ENCODE data around the gene HSH2D. TPM values are rescaled to one million over a fixed set of nuclear protein-coding genes. Genes with fewer than 3 reads are reported as not detected.

HSH2D gene
- total and polyA plus RNA-seq, 2 of the 13 experiments (the other 11 are each of a cell fraction or from before 2014, with no cell fraction given), result 0.69 to 3.2 TPM

GRCh38 chr19:16127080-16127479 is 16.4 kb upstream of the HSH2D start:
- no peak overlapping the region for H3K4me3 ChIP-seq (replicated peaks in 1 of 3; ENCODE audit: insufficient read depth in 1 of 3, low read depth in 2 of 3, low read length in 3 of 3)
- H3K27me3 ChIP-seq (ENCODE audit: control insufficient read depth in 1 of 2, insufficient read depth in 2 of 2, low read length in 2 of 2), result no peaks in the 10 kb centered on the region
- in situ Hi-C loops (cut with HindIII; ENCODE audit: extremely low pct_ligation_motif_present, low pct_unique_long_range_greater_than_20kb) (no loop called here), intact Hi-C loops (cut with micrococcal nuclease; ENCODE audit: unreplicated experiment) (no loop called here)
- TF ChIP-seq ZNF143 (CRISPR knock-in tag; IDR thresholded peaks at IDR 0.05) (no peak), ZNF768 (CRISPR knock-in tag; IDR thresholded peaks at IDR 0.05) (peak; percentile 91)
- H3K79me2 ChIP-seq (ENCODE audit: insufficient read depth, low read length), result no peaks in the 10 kb centered on the region
- no peak overlapping the region for H2AFZ ChIP-seq (ENCODE audit: low read length)
- no peak for DNase-seq (ENCODE audit: low spot score)
- no peaks in the 10 kb centered on the region for H3K4me1 ChIP-seq (ENCODE audit: insufficient read depth, low read length)
- peaks cover 41 to 80% of the 10 kb centered on the region in 2 experiments; a peak in 4 of 5 replicates for H3K36me3 ChIP-seq (replicated peaks in 1 of 2; ENCODE audit: control insufficient read depth in 1 of 2, insufficient read depth in 2 of 2, low read length in 2 of 2)
- ChIA-PET POLR2A (interaction anchor here (1.1 kb wide), 1 partner anchor 16 kb away, joined by 3 read pairs; the partner anchor contains the start of gene HSH2D), CTCF (ENCODE audit: low intra/inter-chr PET ratio, low total read pairs) (no interaction called here)
- H3K27ac ChIP-seq (ENCODE audit: extremely low read length, insufficient read depth, low read length), result no peak overlapping the region
- H3K9ac ChIP-seq (ENCODE audit: insufficient read depth, low read depth, low read length), result no peak overlapping the region
- ATAC-seq, result no peak
- no peaks in the 10 kb centered on the region for H4K20me1 ChIP-seq (ENCODE audit: insufficient read depth, low read length)
- no peak overlapping the region for H3K4me2 ChIP-seq (ENCODE audit: low read depth, low read length)
- BruUV-seq (replicated peaks), result no TSS peak
- no peaks in the 10 kb centered on the region for H3K9me3 ChIP-seq (ENCODE audit: low read length)
- 92% methylated on average over 10 of the region's 11 CpGs for WGBS (ENCODE audit: low lambda C conversion rate)
- FAIRE-seq, result no peak

- H3K36me3 ChIP-seq (replicated peaks in 1 of 2; ENCODE audit: control insufficient read depth in 1 of 2, insufficient read depth in 2 of 2, low read length in 2 of 2), result peaks cover 41 to 80% of the 10 kb centered on the region in 2 experiments; a peak in 4 of 5 replicates
- H3K27me3 ChIP-seq (ENCODE audit: control insufficient read depth in 1 of 2, insufficient read depth in 2 of 2, low read length in 2 of 2), result no peaks in the 10 kb centered on the region
- FAIRE-seq (no peak), DNase-seq (ENCODE audit: low spot score) (no peak), ATAC-seq (no peak)
- H3K4me3 ChIP-seq (replicated peaks in 1 of 3; ENCODE audit: insufficient read depth in 1 of 3, low read depth in 2 of 3, low read length in 3 of 3), result no peak overlapping the region
- H3K79me2 ChIP-seq (ENCODE audit: insufficient read depth, low read length), result no peaks in the 10 kb centered on the region
- CTCF ChIA-PET (ENCODE audit: low intra/inter-chr PET ratio, low total read pairs), result no interaction called here
- WGBS (ENCODE audit: low lambda C conversion rate), result 97% methylated on average over 11 of the region's 21 CpGs
- TF ChIP-seq RBFOX2 (IDR thresholded peaks at IDR 0.05; ENCODE audit: low read depth, low read length) (peak; percentile 39; the same call in 1 of the 2 replicates), CHD4 (IDR thresholded peaks at IDR 0.05; ENCODE audit: borderline replicate concordance, low read length) (no peak), AGO2 (optimal IDR thresholded peaks at IDR 0.05; ENCODE audit: low read depth, low read length) (peak; percentile 51)
- no peaks in the 10 kb centered on the region for H4K20me1 ChIP-seq (ENCODE audit: insufficient read depth, low read length)
- BruUV-seq (replicated peaks), result no TSS peak
- no peak overlapping the region for H3K9ac ChIP-seq (ENCODE audit: insufficient read depth, low read depth, low read length)
- no peaks in the 10 kb centered on the region for H3K9me3 ChIP-seq (ENCODE audit: low read length)
- no peaks in the 10 kb centered on the region for H3K4me1 ChIP-seq (ENCODE audit: insufficient read depth, low read length)
- intact Hi-C loops (cut with micrococcal nuclease; ENCODE audit: unreplicated experiment), result no loop called here
- H3K4me2 ChIP-seq (ENCODE audit: low read depth, low read length), result no peak overlapping the region
- no peak overlapping the region for H3K27ac ChIP-seq (ENCODE audit: extremely low read length, insufficient read depth, low read length)
- no peak overlapping the region for H2AFZ ChIP-seq (ENCODE audit: low read length)
- POLR2A ChIA-PET, result interaction anchor here (1.1 kb wide), 1 partner anchor 15 kb away, joined by 3 read pairs; the partner anchor contains the start of gene HSH2D
- in situ Hi-C loops (cut with HindIII; ENCODE audit: extremely low pct_ligation_motif_present, low pct_unique_long_range_greater_than_20kb), result no loop called here
Measured at GRCh38 chr19:16127776-16128371, 15.6 kb upstream of the HSH2D start.
